Hematopoietic multipotent progenitor cell treated with erythropoietin and hydrocortisone succinate and interleukin-3 and kit ligand, for 6 days (in vitro differentiated cells): ENCODE measurements around the gene ACADVL.

ENCODE experiments used
- DNase-seq: peaks from one replicate; pipeline ENCODE4 v3.0.0-alpha.2; 2015

ACADVL gene

DNA sequence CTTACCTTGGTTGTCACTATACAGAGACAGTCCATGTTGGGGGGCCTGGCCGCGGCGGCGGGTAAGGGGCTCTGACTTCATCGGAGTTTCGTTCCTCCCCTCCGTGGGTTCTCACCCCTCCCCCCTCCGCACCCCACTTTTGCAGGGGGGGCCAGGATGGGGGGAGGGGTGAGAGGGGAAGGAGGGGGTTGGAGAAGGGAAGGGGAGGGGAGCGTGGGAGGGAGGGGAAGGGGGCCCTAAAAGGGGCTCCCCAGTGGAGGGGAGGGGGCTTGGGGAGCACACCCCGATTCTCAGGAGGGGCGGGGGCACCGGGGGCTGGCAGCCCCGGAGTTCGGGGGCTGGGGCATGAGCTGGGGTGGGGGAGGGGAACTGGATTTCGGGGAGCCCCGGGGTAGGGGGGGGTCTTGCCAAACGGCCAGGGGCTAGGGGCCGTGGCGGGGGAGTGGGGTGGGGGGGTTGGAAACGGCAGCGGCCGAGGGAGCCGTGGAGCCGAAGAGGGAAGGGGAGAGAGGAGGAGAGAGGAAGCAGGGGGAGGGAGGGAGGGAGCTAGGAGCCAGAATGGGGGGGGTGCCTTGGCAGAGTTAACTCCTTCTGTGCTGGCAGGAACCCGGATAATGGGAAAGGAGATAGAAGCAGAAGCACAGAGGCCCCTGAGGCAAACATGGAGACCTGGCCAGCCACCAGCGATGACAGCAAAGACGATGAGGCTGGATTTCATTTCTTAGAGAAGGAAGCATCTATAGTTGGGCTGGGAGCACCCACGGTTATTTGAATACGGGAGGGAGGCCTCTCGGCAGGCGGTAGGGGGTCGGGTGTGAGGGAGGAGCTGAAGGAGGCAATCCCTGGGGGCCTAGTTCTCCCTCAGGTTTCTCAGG, 2.4 kb upstream of the ACADVL start:
- peak; percentile 86 for DNase-seq

DNA sequence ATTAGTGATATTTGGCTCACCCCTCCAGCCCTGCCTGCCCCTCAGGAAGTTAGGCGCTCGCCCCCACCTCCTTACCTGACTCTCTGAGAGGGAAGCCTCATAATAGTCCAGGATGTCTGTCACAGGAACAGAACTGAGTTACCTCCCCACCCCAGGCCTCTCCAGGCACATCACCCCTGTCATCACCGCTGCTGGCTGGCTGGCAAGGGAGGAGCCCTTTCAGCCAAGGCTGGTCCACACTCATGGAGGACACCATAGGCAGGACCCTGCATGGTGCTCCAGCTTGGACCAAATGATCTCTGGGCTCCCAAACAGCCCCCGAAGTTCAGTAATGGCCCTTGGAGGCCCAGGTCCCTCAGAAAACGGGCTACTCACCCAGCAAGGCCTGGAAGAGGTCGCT, 1.6 kb upstream of the ACADVL start:
- peak; percentile 30 for DNase-seq

- no peak for DNase-seq
Measured at GRCh38 chr17:7218758-7219157, 980 bp upstream of the ACADVL start.

DNA sequence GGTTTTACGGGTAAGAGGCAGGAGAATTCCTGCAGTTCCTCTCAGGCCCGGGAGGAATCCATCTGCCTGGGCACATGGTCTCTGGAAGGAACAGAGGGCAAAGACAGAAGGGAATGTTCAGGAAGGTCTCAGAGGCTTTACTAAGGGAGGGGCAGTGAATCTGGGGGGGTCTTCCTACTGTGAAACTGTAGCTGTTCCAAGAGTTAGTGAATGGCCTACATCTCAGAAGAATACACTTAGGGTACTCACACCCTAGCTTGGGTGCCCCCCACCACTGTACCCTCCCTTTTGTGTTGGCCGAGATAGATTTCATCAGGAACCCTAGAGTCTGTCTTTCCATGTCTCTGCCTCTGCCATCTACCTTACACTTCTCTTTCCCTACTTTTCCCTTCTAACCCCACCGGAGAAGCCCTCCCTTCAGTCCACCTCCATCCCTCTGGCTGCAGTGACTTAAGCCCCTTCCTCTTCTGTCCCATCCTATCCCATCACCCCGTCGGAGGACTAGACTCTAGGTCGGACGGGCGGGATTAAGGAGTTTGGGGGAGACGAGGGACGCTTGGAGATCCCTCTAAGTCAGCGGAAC, 418 bp upstream of the ACADVL start:
- no peak for DNase-seq

GRCh38 chr17:7220593-7221277, 997 bp downstream of the ACADVL start:
- DNase-seq = peak; percentile 90

DNA sequence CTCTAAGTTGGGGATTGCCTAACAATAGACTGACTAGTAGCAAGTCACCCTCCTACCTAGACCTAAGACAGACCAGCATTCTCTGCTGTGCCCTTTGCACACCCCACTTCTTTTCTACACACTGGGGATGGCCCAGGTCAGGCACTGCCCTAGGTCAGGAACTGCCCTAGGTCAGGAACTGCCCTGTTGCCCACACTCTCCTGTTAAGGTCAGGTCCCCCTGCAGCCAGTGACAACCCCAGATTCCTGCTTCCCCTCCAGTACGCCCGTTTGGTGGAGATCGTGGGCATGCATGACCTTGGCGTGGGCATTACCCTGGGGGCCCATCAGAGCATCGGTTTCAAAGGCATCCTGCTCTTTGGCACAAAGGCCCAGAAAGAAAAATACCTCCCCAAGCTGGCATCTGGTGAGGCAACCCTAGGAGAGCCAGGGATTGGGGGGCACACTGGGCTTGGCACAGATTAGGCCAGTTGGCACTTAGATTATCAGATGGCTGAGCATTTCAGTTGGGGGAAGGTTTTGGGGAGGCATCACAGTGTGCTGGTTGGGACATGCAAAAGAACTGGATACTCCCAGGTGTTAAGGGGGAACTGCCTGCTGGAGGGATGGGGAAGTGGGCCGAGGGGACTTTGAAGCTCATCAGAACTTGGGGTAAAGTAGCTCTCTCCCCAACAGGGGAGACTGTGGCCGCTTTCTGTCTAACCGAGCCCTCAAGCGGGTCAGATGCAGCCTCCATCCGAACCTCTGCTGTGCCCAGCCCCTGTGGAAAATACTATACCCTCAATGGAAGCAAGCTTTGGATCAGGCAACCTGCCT, 1.7 kb downstream of the ACADVL start:
- no peak for DNase-seq

GRCh38 chr17:7222093-7222971, 2.6 kb downstream of the ACADVL start:
- no peak for DNase-seq

DNA sequence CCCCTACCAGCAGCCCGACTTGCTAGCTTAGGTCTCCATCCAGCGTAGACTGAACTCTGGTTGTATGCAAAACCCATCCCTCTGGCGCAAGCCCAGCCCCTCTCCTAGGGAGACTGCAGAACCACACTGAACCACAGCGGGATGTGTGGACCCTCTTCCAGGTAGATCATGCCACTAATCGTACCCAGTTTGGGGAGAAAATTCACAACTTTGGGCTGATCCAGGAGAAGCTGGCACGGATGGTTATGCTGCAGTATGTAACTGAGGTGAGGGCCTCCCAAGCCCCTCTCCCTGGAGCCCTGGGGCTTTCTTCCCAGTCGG, 3.2 kb downstream of the ACADVL start:
- no peak for DNase-seq

GRCh38 chr17:7223375-7223774, 3.6 kb downstream of the ACADVL start:
- DNase-seq = no peak

GRCh38 chr17:7224110-7224509, 4.4 kb downstream of the ACADVL start:
- DNase-seq = no peak

DNA sequence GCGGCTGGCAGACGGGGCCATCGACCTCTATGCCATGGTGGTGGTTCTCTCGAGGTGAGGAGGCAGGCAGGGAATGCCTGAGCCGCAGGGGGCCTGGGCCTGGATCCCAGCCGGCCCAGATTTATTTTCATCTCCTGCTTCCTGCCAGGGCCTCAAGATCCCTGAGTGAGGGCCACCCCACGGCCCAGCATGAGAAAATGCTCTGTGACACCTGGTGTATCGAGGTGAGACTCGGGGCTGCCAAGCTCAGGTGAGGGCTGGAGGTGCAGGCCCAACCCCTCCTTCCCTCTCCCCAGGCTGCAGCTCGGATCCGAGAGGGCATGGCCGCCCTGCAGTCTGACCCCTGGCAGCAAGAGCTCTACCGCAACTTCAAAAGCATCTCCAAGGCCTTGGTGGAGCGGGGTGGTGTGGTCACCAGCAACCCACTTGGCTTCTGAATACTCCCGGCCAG, 4.9 kb downstream of the ACADVL start:
- DNase-seq = no peak

DNA sequence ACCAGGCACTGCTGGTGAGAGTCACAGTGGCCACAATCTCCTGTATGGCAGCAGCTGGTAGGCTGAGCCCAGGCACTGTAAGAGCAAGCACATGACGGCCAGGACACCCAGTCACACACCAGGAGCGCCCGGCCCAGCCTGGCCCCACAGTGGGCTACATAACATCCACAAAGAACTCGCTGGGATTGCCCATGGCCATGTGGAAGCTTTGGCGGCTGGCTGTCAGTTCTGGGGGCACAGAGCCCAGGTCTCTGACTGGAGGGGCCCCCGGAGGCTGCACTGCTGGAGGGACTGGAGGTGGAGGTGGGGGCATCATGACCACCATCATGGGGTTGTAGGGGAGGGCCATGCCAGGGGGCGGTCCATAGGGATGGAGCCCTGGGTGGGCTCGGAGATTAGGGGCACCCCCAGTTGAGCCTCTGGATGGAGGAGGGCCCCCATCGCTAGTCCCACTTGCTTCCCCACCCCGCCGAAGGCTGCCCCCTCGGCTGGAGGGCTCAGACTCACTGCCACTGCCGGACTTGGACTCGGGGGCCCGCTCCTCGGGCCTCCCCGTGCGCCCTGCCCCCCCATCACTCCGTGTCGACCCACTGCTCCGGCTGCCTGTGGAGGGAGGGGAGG, 6.1 kb downstream of the ACADVL start:
- DNase-seq = no peak

DNA sequence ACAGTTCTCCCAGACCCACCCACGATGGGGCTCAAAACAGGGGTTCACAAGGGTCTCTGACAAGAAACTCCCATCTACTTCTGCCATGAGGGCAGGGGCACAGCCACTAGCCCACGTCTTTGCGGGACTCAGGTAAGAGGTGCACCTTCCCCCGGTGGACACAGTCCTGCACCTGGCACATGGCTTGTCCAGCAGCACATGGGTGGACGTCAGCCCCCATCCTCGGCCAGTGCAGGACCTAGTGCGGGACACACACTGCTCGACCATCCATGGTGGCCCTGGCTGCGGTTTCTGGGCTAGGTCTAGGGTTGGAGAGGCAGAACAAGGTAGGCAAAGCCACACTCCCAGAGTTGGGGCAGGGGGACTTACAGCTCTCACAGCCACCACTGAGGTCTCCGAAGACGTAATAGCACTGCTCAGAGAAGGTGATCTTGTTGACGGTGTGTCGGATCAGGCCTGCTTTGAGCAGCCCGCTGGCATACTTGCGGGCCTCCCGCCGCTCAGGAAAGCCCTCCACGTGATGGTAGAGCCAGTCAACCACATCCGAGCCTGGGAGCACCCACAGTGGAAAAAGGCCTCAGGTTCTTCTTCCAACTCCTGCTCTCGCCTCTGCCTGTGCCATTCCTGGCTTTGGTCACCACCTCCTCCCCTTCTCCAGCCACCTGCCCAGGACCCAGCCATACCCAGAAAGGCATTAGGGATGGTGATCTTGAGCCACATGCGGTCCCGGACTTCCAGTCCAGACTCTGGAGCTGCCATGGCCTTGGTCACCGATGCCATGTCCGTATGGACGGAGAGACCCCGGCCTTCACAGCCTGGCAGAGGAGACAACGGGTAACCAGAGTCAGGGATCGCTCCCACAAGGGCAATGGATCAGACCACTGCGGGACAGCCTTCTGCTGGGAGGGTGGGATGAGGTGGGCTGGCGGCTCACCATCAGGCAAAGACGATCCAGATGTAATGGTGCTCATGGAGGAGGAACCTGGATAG, 7.3 kb downstream of the ACADVL start:
- no peak for DNase-seq

DNA sequence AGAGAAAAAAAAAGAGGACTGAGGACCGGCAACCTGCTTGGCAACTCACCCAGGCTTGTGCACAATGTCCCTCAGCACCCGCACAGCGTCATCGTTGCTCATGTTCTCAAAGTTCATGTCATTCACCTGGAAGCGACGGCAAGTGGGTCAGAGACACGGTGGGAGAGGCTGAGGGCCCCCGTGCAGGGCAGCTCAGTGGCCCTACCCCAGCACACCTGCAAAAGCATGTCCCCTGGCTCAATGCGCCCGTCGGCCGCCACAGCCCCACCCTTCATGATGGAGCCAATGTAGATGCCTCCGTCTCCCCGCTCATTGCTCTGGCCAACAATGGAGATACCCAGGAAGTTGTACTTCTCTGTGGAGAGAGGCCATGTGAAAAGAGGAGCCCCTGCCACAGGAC, 9.2 kb downstream of the ACADVL start:
- no peak for DNase-seq

DNA sequence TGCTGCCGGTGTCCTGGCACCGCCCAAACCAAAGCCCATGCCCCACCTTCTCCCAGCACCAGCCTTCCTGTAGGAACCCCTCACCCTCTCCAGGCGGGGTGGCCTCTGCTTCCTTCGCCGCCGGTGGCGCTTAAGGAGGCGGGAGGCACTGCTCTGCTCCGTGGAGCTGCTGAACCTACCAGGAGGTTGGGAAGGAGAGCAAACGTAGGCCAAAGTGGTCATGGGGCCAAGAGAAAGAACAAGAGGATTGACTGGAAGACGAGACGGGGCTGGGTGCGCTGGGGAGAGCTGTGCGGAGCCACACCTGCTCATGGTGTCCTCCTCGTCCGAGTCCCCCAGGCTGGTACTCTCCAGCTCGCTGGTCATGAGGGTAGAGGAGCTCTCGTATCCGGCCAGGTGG, 9.8 kb downstream of the ACADVL start:
- no peak for DNase-seq

DNA sequence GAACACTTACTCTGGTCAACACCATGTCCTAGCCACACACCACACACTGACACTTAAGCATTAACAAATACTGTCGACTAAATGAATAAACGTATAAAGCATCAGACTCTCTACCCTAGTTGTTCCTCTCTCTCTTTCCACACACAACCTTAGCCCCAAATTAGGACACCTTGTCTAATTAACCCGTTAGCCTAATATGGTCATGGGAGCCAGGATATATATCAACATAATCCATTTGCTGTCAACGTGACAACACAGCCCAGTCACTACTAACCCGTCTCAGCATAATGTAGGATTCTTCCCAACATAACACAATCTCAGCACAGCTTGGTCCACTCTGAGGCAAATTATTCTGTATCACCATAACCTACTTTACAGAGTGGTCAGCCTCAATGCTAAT, 12.4 kb downstream of the ACADVL start:
- DNase-seq = no peak

DNA sequence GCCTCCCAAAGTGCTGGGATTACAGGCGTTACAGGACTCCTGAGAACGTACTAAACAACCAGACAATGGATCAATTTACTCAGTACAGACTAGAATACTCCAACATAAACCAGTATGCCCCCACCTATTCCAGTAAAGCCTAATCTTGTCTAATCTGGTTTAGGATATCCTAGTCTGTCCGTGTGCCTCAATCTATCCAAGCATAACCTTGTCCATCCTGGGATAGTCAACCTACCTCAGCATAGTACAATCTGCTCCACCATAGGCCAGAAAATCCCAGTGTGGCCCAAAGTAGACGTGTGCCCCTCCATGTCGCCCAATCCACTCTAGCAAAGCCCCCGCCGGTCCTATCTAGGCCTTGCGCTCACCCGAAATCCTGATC, 14.0 kb downstream of the ACADVL start:
- DNase-seq = no peak

- peak; percentile 98 for DNase-seq
Measured at GRCh38 chr17:7234083-7234951, 14.6 kb downstream of the ACADVL start, which contains the start of gene DVL2. TSS of gene DVL2 (minus strand) at chr17:7234517. CDS start at chr17:7234262, 255 bp downstream.
